H7 (cell line): ENCODE measurements around the gene SSH3. TPM values are rescaled to one million over a fixed set of nuclear protein-coding genes. Genes with fewer than 3 reads are reported as not detected.
A peak's percentile ranks its signal among the peaks of the same experiment; 100 is the strongest.

Experiments used
- DNase-seq: peaks from one replicate; pipeline ENCODE4 v3.0.0; 2012
- H3K27me3 ChIP-seq: 2 replicates; pipeline ENCODE4 v1.6.0; 2011; ENCODE audit warnings: mild to moderate bottlenecking, low read length; ENCODE audit not compliant: control insufficient read depth, insufficient read depth
- H3K36me3 ChIP-seq: replicated peaks from 2 replicates; pipeline ENCODE4 v1.5.1; 2011; ENCODE audit warnings: low read length; ENCODE audit not compliant: control insufficient read depth, insufficient read depth
- H3K4me3 ChIP-seq: 2 replicates; pipeline ENCODE4 v1.5.1; 2011; ENCODE audit warnings: low read depth, mild to moderate bottlenecking, control low read depth, low read length, moderate library complexity; ENCODE audit not compliant: insufficient read depth
- total RNA-seq: library from RNA; depleted of rRNA; stranded (reverse); fragments of >200 nt; shearing (Covaris generic); gene quantifications from 2 replicates; pipeline ENCODE4 v1.2.3, GENCODE V29; 2014

Gene SSH3
- total RNA-seq, 1 experiment from 2014 or later, result 30.2 TPM

DNA sequence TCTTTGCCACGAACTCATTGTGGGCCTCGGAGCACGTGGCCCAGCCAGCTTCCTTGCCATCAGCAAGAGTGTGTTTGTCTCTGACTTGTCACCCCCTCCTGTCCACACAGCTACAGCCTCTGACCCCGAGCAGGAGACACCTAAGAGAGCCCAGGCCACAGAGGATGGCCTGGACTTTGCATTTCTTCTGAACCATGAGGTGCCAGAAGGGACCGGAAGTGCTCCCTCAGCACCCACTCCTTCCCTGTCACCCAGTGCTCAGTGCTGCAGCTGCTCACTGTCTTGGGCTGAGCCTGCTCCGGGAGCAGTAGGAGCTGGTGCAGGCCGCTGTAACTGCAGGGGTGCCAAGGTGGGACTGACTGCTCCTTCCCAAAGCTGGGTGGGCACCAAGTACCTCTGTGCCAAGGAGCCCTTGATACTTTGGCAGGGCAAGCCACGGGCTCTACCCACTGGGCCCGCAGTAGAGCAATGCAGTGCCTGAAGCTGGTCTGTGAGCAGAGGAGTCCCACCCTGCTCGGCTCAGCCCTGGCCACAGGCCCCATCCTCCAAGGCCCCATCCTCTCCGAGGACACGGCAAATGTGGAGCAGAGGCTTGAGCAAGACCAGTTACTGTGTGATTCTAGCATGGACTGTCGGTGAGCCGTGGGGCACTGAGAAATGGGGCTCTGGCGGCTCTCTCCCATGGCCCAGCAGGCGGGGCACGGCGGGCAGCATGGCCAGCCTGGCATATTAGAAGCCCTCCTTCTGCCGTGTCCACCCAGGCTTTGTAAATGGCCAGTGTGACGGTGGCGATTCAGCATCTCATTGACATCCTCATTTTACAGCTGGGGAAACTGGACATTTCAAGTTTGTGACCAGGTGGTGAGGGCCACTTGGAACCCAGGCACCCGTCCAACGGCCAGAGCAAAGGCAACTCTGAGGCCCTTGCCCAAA is 30.7 kb upstream of the SSH3 start:
- H3K4me3 ChIP-seq, result no peak overlapping the region
- peaks cover 4% of the 10 kb centered on the region; the same call in 1 of the 2 replicates for H3K36me3 ChIP-seq
- DNase-seq, result peak; percentile 44
- no peaks in the 10 kb centered on the region for H3K27me3 ChIP-seq

DNA sequence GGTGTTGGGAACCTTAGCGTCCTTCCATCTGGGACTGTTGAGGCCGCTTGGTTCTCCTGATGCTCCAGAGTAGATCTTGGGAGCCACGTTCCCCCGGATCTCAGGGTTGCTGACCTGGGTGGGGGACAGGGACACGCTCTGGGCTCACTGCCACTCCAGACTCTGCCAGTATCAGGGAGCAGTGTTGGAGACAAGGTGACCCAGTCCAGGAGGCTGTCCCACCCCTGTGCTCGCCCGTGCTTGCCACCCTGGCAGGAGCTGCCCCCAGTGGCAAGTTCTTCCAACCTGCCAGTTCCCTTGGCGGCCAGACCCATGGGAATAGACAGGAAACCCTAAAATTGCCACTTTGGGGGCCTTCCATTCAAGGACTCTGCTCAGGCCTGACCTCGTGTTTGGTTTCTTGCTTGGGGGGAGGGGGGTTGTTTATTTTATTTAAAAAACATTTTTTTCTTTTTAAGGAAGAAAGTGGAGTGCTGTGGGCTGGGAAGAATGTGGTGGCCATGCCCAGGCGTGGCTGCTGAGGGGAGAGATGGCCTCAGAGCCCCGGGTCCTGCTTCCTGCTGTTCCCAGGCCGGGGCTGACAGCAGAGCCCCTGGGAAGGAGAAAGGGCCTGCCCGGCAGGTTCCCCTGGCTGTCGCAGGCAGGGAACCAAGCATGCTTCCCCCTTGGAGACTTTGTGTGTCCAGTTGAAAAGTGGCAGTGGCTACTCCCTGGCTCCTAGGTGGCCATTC is 29.9 kb upstream of the SSH3 start:
- Histone ChIP-seq H3K36me3 (0 out of 2 replicates have a peak, but pooled peaks cover 2% of the 10 kb centered on the region), H3K27me3 (no peaks in the 10 kb centered on the region), H3K4me3 (no peak overlapping the region)
- peak; percentile 71 for DNase-seq

DNA sequence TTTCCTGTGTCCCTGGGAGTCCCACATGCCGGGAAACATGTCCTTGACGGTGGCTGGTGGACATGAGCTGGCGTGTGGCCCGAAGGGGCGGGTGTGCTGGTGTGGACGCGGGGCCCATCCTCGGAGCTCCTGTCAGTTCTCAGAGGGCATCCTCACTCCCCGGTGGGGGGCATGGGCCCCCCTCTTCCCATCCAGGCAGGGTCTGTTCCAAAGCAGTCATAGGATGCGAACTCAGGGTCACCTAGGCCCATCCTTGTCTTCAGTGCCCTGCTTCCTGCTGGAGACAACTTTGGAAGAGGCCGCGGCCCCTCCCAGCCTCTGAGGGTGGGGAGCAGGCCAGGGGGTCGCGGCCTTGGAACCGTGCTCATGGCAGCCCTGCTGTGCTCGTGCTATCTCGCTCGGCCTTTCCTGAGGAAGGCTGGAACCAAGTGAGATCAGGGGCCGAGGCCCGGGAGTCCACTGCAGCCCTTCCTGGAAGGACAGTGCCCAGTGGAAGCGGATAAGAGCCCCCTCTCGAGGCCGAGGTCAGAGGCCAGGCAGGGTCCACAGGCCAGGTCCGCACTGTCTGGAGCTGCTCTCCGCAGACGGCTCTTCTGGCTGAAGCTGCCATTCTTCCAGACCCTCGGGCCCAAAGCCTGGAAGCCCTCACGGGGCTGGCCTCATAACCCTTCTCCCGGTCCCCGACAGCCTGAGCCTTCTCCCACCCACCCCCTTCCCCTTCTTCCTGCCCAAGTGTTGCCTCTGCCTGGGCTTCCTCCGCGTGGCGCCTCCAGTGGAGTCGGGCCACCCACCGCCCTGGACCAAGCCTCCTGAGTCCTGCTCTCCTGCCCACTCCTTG is 28.3 kb upstream of the SSH3 start:
- Histone ChIP-seq H3K36me3 (peaks cover 3% of the 10 kb centered on the region), H3K4me3 (no peak overlapping the region), H3K27me3 (no peaks in the 10 kb centered on the region)
- DNase-seq, result peak; percentile 46

DNA sequence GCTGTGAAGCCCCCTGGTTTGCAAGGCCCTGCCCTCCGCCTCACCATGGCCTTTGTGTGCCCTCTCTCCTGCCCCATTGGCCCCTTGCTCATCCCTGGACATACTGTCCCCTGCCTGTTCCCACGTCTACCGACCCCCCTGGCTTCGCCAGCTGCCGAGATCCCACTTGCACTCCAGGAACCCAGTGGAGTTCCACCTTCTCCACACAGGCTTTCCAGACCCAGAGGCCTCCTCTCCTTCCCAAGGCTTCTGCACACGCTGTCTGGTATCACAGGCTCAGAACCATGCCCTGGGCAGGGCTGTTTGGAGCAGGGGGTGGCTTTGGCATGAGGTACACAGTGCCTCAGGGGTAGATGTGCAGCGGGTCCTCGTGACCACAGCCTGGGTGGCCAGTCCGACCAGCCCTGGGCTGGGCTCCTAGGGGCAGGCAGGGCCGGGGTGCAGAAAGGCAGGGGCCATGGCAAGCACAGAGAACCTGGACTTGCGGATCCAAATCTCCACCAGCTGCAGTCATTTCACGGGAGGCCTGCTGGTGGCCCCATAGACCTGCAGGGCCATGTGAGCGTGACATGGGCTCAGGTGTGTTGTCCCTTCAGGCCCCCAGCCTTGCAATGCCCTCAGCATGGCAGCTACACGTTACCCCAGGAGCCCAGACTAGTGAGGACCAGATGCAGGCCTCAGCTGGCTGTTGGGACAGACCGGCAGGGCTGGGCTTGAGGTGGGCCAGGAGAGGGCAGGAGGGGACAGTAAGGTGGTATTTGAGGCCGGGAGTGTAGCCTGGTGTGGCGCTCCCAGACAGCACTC is 27.5 kb upstream of the SSH3 start:
- peak; percentile 31 for DNase-seq
- Histone ChIP-seq H3K36me3 (peaks cover 3% of the 10 kb centered on the region), H3K27me3 (no peaks in the 10 kb centered on the region), H3K4me3 (no peak overlapping the region)

DNA sequence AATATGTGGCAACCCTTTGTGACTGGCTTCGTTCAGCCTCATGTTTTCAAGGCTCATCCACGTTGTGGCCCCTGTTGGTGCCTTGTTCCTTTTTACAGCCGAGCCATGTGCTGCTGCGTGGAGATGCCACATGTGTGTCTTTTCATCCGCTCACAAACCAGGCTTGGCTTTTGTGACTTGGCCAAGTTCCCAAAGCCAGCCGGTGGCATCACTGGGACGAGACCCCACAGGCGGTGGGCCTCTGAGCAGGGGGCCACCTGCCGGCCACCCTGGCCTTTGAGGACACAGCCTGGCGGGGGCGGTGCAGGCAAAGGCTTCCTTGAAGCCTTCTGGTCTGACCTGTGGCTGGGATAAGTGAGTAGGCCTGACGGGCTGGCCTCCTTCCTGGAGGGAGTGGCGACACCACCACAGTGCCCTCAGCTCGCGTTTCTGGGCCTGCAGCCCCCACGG is 26.5 kb upstream of the SSH3 start:
- Histone ChIP-seq H3K27me3 (no peaks in the 10 kb centered on the region), H3K4me3 (no peak overlapping the region), H3K36me3 (peaks cover 6% of the 10 kb centered on the region)
- peak; percentile 83 for DNase-seq

DNA sequence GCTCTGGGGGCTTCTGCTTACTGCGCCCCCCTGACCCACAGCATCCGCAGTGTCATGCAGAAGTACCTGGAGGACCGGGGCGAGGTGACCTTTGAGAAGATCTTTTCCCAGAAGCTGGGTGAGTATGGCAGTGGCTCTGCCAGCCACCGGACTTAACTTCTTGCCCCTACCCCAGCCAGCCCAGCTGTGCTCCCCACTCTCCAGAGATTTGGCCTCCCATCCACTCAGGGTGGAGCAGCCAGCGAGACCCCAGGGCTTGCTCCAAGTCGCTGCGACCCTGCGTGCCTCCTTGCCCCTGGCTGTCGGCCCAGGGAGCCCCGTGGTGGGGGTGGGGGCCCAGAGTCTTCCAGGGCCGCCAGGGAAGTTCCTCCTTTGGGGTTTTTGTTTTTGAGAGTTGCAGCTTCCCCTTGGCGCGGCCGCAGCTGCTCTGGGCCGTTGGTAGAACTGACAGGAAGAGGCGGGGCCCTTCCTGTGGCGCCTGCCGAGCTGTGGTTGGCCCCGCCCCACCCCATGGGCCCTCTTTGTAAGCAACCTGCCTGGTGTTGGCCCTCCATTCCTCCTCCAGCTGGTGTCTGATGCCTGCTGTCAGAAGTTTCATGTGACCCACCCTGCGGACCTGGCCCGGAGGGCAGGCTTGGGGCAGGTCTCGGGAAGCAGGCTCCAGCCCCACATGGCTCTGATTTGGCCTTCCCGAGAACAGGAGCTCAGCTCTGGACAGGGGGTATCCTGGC is 25.9 kb upstream of the SSH3 start:
- DNase-seq, result peak; percentile 95
- H3K36me3 ChIP-seq, result peaks cover 9% of the 10 kb centered on the region
- no peaks in the 10 kb centered on the region for H3K27me3 ChIP-seq
- H3K4me3 ChIP-seq, result 0 out of 2 replicates have a peak overlapping the region, but pooled peaks have one; percentile 1

DNA sequence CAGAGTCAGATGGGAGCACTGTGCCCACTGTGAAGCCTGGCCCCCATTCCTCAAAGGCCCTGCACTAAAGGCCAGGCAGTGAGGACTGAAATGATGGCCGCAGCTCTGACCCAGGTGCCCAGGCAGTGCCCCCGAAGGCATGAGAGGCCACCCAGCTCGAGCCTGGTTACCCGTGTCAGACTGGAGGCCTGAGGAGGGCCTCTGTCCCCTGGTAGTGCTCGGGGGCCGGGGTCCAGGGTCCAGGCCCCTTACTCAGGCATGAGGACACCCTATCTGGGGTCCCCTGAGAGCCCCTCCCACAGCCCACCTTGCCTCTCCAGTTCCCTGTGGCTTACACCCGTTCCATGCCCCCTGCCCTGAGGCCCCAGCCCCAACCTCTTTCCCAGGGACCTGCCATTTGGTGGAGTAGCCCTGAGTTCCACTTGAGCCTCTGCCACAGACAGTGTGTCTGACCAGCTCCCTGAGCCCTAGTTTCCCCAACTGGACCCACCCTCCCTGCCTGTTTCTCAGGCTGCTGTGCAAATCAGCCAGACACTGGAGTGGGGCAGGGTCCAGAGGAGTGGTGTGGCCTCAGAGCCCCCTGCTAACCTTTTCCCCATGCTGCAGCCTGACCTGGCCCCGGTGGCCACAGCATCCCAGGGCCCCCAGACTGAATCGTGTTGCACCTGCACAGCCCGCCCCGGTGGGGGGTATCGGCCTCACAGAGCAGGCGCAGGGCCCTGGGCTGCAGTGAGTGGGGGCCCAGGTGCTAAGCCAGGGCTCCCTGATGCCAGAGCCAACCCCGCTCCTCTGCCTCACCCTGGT is 25.0 kb upstream of the SSH3 start:
- Histone ChIP-seq H3K36me3 (peaks cover 13% of the 10 kb centered on the region), H3K4me3 (no peak overlapping the region), H3K27me3 (no peaks in the 10 kb centered on the region)
- DNase-seq, result no peak

DNA sequence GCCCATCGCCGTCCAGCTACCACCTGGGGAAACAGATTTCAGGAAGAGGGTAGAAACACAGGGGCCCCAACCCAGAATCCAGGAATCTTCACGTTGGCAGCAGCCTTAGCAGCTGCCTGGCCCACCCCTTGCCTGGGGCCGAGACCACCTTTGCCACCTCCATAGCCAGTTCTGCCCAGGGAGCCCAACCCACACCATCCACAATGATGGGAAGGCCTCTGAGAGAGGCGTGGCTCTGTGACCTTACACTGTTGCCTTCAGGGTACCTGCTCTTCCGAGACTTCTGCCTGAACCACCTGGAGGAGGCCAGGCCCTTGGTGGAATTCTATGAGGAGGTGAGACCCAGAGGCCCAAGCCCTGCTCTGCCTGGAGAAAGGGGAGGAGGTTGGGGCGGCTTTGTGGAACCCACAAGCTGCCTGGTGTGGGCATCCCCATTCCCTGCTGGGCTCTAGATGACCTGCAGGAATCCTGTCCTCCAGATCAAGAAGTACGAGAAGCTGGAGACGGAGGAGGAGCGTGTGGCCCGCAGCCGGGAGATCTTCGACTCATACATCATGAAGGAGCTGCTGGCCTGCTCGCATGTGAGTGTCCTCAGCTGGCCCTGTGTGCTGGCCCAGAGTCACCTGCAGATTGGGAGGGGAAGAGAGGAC is 24.3 kb upstream of the SSH3 start:
- Histone ChIP-seq H3K4me3 (no peak overlapping the region), H3K27me3 (no peaks in the 10 kb centered on the region), H3K36me3 (peaks cover 19% of the 10 kb centered on the region)
- DNase-seq, result no peak

DNA sequence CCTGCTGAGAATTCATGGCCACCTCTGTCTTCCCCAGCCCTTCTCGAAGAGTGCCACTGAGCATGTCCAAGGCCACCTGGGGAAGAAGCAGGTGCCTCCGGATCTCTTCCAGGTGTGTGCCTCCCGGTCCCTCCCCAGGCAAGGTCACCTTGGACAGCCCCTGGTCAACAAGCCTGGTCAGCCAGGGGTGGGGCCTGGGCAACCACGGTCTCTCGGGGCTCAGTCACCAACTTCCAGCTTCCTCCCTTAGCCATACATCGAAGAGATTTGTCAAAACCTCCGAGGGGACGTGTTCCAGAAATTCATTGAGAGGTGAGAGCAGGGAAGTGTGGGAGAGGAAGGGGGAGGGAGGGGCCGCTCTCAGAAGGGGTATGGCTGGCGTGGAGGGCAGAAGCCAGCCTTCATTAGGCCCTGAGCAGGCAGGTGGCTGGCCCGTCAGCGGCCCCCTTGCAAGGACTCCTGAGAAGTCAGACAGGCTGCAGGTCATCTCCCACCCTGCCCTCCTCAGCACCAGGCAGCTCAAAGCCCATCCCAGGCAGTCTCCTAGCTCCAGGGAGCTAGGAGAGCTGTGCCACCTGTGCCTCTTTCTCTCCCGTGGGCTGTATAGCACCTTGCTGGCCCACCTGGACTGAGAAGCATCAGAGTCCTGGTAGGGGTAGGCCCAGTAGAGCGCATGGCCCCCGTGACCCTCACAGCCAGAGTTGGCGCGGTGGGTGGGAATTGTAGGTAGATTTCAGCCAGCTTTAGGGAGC is 23.6 kb upstream of the SSH3 start:
- no peaks in the 10 kb centered on the region for H3K27me3 ChIP-seq
- no peak for DNase-seq
- no peak overlapping the region for H3K4me3 ChIP-seq
- H3K36me3 ChIP-seq, result peaks cover 22% of the 10 kb centered on the region

DNA sequence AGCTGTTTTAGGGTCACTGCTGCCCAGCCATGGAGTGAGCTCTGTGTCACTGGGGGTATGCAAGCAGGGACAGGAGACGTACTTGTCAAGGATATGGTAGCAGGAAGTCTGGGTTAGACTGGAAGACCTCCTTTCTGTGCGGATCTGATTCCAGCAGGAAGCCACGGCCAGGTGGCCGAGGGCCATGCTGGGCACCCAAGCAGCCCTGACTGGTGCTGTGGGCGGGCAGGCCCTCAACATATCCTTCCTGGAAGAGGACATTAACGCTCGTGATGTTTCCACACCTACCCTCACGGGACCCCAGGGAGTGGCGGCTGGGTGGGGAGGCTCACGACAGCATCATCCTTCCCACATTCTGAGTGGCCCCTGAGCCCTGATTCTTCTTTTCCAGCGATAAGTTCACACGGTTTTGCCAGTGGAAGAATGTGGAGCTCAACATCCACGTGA is 23.0 kb upstream of the SSH3 start:
- no peak overlapping the region for H3K4me3 ChIP-seq
- H3K36me3 ChIP-seq, result peaks cover 22% of the 10 kb centered on the region
- DNase-seq, result no peak
- no peaks in the 10 kb centered on the region for H3K27me3 ChIP-seq

DNA sequence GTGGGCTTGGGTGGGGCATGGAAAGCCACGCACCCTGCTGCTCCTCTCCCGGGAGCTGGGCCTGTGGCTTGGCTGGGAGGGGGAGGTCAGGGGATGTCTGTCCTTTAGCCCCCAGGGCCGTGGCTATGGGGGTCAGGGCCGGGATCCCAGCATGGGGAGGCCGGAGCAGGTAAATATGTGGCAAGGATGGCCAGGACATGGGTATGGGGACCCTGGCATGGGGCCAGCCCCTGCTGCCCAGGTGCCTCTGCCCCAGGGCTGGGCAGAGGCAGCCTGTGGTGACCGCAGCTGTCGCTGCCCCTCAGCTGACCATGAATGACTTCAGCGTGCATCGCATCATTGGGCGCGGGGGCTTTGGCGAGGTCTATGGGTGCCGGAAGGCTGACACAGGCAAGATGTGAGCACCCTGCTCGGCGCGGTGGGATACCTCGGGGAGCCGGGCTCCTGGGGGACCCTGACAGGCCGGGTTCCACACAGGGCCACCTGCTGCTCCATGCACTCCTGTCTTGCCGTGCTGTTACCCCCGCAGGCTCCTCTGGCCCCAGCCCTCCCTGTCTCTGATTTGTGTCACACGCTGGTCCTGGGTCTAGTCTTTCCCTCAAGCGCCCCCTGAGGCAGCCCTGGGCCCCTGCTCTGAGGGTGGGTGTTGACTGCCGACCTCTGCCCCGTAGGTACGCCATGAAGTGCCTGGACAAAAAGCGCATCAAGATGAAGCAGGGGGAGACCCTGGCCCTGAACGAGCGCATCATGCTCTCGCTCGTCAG is 22.4 kb upstream of the SSH3 start:
- Histone ChIP-seq H3K4me3 (no peak overlapping the region), H3K27me3 (no peaks in the 10 kb centered on the region), H3K36me3 (peaks cover 22% of the 10 kb centered on the region)
- no peak for DNase-seq
